ENCODE measurements around the gene HOXA2.

The HOXA2 gene

DNA sequence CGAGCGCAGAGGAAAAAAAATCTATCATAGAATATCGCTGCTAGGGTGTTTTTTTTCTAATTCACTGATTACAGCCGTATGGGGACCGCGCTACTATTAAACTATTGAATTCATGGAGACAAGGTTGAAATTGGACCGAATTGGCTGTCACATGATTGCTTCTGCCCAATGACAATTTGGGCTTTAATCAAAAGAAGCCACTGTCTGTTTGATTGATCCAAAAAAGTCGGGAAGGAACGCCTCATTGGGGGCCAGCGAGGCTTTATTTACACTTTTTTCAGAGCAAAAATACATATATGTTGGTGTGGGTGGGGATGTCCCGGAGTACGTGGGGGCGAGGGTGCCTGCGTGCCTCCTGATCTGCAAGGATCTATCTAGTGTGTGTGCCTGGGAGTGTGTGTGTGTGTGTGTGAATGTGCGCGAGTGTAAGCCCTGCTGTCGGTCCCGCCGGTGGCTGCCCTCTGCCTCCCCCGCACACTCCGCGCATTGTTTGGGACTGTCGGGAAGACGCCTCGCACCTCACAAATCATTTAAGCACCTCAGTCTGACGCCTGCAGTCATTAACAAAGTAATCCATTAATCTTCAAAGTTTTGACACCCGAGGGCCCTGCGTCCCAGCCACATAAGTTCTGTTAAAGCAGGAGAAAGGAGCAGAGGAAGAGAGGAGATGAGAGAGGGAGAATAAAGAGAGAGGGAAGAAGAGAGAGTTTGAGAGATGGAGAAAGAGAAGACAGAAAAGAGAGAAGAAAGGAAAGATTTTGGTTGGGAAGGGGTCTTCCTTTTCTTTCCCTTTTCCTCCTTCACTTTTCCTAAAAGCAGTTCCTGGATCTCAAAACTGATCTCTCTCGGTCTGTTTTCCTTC, at the start of gene HOXA2:
TSS of gene HOXA2 (minus strand) at position 103 of the 862 bp plus-strand sequence. CDS start 183 bp downstream, outside the sequence.
- DNase-seq (ENCODE audit: low spot score) = no peak

DNA sequence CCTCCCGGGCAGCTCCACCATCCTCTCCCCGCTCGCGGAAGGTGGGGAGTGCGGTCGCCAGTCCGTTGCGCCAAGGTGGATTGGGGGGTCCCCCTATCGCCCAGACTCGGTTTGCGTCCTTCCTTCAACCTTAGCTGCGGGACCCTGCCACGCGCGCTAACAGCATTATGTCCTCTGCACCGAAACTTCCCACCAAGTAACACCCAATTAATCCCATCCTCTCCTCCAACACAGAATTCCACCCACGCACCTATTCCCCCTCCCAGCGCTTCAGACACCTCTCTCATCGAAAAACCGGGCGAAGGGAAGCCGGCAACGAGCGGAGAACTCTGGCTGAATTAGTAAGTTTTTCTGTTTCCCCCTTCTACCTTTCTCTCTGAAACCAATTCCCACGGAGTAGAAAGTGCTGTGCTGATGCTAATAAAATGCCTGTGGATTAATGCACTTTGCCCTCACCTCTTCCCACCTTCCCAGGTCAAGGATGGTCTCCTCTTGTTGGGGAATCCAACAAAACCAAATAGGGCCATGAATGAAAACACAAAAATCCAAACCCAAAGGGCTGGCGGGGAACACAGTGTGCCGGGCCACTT, 49.0 kb upstream of the HOXA2 start:
- no peak for DNase-seq (ENCODE audit: low spot score)

DNA sequence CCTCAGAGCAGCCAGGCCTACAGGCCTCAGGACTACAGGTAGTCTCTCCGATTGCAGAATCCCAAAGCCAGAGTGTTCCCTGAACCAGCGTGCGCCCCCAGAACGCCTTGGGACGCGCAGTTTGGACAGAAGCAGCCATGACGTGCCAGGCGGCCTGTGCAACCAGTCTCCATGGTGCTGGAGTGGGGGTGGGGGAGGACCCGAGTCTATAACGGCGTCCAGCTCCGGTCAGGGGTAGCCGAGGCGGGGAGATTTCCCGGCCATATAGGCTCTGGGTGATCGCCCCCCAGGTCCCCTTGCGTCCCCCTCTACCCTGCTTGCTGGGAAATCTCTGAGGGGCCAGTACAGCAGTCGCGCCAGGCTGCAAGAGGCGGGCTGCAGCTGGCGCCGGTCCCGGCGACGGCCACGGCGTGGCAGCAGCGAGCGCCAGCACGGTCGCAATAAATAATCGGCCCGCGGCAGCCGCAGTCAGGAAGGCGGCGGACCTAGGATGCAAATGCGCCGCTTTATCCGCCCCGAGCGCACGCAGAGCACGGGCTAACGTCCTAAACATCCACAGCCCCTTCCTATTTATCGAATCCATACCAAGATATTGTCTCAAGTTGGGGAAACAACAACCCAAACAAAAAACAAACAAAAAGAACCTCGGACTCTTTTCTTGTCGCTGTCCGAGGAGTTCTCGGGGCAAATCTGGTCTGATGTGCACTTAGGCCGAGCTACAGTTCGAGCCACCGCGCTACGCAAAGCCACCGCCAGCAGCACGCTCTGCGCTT, 48.3 kb upstream of the HOXA2 start:
- peak; percentile 24 for DNase-seq (ENCODE audit: low spot score)

DNA sequence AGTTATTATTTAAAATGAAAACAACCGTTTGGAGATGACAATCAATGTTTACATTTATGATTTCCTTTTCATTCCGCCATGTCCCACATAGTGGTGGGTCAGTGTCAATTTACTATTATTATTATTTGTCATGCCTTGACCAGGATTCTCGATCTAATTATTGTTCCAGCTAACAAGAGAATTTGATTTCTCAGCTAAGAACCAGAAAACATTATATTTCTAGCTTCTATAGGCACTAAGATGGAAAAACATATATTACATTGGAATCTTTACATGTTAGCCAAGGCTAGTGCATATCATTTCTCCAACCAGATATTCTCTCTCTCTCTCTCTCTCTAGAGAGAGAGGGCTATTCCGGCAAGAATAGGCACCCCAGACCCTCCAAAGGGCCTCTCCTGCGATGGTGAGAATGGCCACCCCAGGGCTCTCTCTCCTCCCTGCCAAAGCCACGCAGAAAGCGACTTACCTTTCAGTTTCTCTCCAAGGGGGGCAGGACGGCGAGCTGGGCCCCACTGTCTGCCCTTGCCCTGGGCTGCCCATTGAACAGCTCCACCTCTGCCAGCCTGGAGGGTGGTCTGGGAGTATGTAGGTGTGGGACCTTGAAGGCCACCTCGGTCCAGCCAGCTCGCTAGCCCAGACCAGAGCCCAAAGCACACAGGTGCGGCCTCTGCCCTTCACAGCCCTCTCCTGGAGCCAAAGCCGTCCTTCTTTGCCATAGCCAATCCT, 47.5 kb upstream of the HOXA2 start:
- no peak for DNase-seq (ENCODE audit: low spot score)

DNA sequence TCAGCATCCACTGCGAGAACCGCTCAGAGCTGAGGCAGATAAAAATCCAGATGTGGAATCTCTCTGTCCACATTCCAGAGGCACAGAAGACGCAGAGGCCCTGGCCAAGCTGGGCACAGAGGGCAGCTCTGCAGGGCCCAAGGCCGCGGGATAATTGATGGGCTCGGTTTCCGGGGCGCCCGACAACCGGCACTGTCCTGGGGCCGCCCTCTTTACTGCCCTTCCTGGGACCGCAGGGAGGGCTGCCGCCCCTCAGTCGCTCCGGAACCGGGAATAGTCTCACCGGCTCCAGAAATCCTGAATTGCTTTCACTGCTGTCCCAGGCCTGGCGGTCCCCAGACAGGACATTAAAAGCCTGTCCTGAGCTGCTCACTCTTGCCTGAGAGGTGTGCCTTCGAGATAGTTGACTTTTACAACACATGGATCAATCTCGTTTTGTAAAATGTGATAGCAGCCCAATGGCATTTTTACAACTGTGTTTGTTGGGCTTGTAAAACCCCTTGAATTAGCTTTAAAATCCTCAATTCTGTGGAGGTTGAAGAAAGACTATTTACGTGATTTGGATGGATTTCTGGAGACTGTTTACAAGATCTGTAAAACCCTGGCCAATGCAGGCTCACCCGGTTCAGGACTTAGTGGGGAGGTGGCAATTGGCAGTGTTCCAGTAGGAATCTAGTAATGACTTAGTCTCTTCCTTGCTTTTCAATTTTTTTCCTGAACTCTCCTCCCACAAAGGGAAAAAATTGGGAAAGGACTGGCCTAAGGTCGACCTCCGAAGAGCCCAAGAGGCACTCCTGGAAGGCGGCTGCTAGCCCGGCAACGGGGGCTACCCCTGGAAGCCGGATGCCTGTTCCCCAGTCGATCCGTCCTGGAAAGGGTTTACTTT, 46.5 kb upstream of the HOXA2 start:
- DNase-seq (ENCODE audit: low spot score) = no peak

DNA sequence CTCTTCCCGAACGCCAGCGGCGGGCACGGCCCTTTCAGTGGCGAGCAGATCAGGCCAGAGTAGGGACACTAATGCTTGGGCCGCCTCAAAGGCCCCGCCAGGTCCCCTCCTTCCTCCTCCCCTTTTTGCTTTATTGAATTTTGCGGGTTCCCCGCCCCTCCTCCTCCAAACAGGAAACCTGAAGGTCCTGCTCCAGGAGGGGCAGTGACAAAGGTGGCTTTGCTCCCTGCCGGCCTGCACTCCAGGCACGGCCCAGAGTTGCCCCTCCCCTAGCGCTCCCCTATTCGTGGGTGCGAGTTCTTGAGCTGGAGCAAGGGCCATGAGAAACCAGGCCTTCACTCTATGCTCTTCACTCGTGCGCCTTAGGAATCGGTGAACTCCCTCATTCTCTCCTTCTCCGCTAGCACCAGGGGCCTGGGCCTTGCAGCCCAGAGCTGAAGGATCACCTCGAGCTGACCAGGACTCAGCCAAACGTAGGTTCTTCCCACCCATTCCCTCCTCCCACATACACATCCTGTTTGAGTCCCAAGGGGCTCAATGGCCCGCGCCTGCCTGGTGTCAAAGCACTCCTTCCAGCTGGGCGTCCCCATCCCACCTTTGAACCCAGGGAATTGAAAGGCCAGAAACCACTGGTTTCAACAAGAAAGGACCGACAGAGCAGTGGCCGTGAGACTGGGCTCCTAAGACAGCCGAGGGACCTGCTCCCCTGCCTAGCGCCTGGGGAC, 45.7 kb upstream of the HOXA2 start:
- DNase-seq (ENCODE audit: low spot score) = no peak

DNA sequence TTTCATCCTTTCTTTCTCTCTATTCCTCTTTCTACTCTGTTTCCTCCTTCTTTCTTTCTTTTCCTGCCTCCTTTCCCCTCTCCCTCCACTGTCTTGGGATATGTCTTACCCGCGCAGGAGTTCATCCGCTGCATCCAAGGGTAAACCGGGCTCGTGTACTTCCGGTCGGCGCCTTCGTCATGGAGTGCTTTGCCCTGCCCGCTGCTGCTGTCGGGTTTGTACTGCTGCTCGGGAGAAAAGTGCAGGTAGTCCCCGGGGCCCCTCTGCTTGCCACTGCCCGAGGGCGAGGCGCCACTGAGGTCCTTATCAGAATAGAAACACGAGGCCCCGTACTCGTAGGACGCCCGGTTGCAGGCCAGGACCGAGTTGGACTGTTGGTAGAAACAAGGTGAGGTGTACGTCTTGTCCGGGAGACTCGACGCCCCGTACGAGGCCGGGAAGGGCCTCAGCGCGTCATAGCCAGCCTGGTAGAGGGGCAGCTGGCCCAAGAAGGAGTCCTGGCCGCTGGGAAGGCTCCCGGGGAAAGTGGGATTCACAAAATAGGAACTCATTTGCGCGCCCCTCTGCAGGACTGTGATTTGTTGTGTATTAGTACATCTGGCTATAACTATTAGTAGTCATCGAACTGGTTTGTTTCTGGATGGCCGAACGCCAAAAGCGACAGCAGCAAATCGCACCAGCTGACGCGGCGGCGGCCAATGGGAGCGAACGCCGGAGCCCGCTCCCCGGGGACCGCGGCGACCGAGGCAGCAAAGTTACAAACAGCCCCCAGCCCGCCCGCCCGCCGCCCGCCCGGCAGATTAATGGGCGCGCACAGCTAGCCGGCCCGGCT, 44.9 kb upstream of the HOXA2 start, which contains the start of gene HOXA6:
TSS of gene HOXA6 (minus strand) at position 576 of the 832 bp plus-strand sequence. CDS start at position 551, 25 bp downstream.
- DNase-seq (ENCODE audit: low spot score) = no peak

DNA sequence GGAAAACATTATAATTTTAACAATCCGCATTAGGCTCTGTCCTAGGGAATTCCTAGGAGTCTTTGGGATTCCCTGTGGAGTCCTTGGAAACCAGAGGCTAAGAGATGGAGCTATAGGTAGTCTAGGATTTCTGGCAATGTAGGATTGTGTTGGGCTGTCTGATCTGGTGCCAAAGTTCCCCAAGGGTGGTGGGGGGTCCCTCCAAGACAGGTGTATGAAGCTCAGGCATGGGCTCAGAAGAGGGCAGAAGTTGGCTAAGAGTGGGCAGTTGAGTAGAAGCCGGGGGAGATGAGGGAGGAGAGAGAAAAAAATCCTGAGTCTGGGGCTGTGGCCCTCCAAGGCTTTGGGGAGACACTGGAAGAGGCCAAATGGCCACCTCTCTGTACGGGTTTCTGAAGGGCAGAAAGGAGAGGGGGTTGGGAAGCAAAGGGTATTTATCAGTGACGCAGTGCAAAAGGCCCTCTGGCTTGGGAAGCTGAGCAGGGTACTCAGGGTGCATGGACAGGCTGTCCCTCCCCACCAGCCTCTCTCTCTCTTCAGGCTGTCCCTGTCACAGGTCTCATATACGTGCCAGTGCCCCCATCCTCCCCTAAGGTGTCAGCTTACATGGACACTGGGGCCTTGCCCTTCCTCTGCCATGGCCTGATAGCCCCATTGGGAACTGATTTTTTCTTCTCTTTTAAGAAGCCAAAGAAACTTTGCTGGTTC, 44.2 kb upstream of the HOXA2 start:
- no peak for DNase-seq (ENCODE audit: low spot score)

DNA sequence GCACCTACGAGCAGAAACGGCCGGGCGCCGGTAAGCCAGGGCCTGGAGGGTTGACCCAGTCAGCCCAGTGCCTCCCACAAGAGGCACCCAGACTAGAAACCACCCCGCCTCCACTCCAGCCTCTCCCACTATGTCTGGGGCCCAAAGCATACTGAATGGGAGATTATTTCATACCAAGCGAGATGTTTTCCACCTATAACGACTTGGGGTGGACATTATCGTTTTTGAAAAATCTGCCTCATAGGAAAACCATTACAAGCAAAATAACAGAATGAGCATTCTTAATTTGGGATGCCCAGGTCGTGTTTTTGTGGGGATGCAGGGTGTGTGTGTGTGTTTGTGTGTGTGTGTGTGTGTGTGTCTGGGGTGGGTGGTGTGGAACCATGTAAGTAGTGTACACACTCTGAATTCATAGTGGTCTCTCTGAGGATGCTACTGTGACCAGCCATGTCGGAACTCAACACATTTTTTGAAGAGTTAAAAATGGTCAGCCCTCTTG, 43.5 kb upstream of the HOXA2 start:
- no peak for DNase-seq (ENCODE audit: low spot score)

DNA sequence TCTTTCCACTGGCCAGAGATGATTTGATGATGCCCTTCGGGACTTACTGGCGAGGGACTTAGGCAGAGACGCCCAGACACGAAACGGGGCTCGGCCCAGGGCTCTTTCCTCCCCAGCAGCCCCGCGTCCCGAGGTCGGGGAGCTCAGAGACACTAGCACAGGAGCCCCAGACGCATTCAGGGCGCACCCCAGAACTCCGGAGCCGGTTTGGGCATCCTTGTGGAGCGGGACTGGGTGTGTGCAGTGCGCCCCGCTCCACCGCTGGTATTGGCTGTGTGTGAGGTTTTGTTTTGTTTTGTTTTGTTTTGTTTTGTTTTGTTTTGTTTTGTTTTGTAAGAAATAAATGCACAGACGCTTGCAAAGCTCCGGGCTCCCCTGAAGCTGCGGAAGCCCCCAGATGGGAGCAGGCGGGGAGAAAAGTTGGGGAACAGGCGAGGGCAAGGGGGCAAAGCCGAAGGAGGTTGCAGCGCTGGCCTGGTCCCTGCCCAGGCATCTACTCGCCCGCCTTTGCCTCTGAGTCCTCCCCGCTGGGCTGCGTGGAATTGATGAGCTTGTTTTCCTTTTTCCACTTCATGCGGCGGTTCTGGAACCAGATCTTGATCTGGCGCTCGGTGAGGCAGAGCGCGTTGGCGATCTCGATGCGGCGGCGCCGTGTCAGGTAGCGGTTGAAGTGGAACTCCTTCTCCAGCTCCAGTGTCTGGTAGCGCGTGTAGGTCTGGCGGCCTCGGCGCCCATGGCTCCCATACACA, 42.9 kb upstream of the HOXA2 start:
- DNase-seq (ENCODE audit: low spot score) = no peak

DNA sequence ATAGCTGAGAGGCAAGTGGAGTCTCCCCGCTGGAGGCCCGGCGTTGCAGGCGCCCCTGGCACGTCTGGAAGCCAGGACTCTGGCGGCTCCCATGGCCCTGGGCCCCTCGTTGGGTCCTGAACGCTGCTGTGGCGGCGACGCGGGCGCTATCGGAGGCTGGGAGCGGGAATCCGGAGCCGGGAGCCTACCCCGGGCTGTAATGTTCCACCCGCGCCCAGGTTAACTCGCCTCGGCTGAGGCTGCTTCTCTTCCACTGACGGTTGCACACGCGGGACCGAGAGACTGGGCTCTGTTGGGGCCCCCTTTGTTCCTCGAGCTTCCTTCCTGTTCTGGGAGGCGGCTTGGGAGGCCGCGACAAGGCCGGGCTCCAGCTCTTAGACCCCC, 42.3 kb upstream of the HOXA2 start:
- no peak for DNase-seq (ENCODE audit: low spot score)

DNA sequence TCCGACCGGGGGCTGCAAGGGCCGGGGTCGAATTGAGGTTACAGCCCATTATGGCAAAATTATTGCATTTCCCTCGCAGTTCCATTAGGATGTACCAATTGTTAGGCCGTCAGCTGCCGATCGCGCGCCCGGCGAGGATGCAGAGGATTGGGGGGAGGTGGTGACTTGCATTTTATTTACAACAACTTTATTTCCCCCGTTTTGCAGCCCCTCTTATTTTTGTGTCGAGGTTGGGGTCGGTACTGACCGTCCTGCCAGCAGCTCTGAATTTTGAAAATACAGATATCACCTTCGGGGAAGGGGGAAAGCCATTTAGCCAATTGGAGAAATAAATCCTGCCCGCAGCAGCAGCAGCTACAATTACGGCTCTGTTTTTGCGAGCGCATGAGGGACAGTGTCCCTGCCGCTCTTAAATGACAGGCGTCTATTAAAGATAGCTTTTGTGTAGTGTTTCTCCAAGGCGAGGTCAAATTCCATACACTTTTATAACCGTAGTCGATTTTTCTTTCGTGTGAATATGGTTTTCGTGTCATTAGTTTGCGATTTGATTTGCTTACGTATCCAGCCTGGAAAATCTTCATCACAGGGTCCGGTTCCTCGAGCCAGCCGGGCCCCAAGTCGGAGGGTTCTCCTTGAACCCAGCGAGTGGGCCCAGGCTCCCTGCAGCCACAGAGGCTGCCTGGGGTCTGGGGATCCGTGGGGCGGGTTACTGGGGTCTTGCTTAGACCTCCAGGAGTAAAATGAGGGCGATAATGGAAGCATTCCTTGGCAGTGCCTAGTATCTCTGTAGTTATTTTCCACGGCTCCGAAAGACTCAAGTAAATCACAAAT, 41.7 kb upstream of the HOXA2 start:
- no peak for DNase-seq (ENCODE audit: low spot score)

DNA sequence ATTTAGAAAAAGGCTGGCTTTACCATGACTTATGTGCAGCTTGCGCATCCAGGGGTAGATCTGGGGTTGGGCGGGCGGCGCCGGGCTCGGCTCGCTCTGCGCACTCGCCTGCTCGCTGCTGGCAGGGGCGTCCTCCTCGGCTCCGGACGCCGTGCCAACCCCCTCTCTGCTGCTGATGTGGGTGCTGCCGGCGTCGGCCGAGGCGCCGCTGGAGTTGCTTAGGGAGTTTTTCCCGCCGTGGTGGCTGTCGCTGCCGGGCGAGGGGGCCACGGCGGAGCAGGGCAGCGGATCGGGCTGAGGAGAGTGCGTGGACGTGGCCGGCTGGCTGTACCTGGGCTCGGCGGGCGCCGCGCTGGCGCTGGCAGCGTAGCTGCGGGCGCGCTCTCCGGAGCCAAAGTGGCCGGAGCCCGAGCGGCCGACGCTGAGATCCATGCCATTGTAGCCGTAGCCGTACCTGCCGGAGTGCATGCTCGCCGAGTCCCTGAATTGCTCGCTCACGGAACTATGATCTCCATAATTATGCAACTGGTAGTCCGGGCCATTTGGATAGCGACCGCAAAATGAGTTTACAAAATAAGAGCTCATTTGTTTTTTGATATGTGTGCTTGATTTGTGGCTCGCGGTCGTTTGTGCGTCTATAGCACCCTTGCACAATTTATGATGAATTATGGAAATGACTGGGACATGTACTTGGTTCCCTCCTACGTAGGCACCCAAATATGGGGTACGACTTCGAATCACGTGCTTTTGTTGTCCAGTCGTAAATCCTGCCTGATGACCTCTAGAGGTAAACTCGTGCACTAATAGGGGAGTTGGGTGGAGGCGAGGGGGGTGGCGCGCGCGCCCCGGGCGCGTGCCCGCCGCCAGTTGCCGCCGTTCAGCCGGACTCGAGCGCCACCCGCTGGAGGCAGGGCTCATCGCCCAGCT, 40.8 kb upstream of the HOXA2 start, which contains the start of gene HOXA5:
TSS of gene HOXA5 (minus strand) at position 659 of the 927 bp plus-strand sequence. CDS start at position 585, 74 bp downstream.
- DNase-seq (ENCODE audit: low spot score) = no peak

DNA sequence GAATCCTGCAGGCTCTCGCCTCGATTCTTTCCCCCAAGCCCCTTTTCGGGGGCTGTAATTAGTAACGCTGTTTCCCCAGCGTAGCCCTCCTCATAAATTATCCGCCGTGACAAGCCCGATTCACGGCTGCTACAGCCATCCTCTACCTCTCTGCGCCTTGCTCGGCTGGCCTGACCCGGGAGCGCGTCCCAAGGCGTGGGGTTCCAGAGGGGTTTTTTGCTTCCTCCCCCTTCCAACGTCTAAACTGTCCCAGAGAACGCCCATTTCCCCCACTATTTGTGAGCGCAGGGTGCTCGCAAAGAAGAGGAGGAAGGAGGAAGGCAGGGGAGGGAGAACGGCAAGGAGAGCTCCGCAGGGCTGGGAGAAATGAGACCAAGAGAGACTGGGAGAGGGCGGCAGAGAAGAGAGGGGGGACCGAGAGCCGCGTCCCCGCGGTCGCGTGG, 40.1 kb upstream of the HOXA2 start:
- no peak for DNase-seq (ENCODE audit: low spot score)

DNA sequence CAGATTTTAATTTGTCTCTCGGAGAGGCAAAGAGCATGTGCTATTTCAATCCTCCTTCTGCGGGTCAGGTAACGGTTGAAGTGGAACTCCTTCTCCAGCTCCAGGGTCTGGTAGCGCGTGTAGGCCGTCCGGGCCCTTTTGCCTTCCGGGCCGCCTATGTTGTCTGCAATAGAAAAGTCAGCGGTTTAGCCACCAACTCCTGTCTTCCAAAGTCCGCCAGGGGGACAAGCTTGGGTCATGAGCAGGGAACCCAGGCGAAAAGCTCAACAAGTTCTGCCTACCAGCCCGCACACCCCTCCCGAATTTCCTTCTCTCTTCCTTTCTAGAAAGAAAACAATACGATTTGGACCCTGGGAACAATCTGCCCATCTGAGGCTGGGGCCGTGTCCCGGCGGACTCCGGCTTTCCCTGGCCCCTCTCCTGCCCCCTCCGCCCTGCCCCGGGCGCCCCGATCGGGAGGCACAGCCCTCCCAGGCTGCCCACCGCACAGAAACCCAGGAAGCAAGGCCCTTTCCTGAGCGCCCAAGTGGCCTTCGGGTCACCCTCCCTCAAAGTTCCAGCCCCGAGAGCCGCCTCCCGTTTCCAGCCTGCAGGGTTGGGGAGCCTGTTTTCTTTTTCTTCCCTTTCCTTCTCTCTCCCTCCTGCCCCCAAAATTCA, 39.6 kb upstream of the HOXA2 start:
- DNase-seq (ENCODE audit: low spot score) = no peak
